ENCODE results near the gene MAPRE3.

MAPRE3 gene

DNA sequence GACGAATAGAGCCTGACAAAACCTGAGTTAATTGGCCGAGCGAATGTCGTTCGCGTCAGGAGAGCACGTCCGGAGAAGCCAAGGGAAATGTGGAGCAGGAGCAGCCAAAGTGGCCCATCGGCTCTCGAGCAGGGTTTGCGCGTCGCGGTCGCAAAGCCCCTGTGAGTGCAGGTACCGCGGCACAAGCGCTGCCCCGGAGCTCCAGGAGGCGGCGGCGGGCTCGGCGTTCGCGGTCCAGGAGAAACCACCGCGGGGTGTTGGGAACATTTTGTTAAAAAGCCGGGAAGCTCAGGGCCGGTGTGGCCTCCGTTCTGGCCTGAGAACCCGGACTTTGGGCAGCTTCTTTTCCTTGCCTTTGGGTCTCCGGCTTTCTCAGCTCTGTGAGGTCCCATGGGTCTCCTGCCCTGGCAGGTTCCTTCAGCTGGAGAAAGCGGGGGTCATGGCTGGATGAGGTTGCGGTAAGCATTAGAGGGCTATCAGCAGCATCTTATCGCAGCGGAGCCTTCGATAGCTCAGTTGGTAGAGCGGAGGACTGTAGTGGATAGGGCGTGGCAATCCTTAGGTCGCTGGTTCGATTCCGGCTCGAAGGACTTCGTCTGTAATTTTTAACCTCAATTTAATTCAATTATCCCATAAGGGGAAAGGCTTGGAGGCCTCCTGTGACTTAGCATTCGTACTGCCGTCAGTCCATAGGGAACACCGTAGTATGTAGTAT is 80.0 kb downstream of the MAPRE3 start:
- Histone ChIP-seq H3K27me3 (replicated peaks) (no peaks in the 10 kb centered on the region), H3K27ac (peak overlapping the region; percentile 71), H3K36me3 (replicated peaks) (peaks cover 5% of the 10 kb centered on the region), H3K4me3 (ENCODE audit: low read depth, low read length) (peak overlapping the region; percentile 86)
- in situ Hi-C loops (cut with HindIII; ENCODE audit: low pct_ligation_motif_present, low sequenced_read_pairs): no loop called here
- peak; percentile 61 for TF ChIP-seq CTCF (IDR thresholded peaks at IDR 0.05; ENCODE audit: low read depth, low read length, missing control alignments)
- DNase-seq: peak; percentile 89

DNA sequence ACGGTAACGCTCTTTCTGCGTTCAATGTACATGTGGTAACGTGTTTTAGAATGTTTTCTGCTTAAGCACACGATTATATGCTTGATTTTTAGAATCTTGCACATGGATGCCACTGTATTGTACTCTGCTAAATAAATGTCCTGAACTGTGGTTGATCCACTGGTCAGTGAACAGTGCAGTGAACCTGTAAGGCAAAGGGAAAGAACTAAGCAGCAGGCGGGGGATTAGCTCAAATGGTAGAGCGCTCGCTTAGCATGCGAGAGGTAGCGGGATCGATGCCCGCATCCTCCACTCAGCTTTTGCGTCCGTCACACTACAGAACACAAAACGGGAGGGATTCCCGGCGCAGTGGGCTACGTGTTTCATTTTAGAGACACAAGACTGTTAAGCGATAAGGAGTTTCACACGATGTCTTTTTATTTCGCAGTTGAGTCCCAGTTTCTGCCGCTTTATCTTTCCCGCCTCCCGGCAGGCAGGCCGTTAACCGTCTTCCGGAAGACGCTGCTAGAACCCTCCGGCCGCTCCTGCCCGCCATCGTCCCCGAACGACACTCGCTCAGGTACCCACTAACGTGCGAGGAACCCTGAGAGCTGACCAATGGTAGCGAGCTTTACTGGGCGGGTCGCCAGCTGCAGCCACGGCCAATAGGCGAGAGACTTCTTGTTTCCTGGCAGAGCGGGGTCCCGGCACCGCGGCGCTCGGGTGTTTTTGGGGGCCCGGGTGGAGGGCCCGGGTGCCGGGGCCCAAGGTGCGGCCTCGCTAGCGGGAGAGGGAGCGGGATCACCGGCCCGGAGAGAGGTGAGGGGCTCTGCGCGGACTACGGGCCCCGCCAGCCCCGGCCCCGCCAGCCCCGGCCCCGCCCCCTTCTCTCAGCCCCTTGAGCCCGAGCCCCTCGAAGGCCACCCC is 80.8 kb downstream of the MAPRE3 start, which contains the start of gene AGBL5:
TSS of gene AGBL5 (plus strand) at position 673 of the 906 bp plus-strand sequence. CDS start 1,291 bp downstream, outside the sequence.
- no peak for TF ChIP-seq CTCF (IDR thresholded peaks at IDR 0.05; ENCODE audit: low read depth, low read length, missing control alignments)

DNA sequence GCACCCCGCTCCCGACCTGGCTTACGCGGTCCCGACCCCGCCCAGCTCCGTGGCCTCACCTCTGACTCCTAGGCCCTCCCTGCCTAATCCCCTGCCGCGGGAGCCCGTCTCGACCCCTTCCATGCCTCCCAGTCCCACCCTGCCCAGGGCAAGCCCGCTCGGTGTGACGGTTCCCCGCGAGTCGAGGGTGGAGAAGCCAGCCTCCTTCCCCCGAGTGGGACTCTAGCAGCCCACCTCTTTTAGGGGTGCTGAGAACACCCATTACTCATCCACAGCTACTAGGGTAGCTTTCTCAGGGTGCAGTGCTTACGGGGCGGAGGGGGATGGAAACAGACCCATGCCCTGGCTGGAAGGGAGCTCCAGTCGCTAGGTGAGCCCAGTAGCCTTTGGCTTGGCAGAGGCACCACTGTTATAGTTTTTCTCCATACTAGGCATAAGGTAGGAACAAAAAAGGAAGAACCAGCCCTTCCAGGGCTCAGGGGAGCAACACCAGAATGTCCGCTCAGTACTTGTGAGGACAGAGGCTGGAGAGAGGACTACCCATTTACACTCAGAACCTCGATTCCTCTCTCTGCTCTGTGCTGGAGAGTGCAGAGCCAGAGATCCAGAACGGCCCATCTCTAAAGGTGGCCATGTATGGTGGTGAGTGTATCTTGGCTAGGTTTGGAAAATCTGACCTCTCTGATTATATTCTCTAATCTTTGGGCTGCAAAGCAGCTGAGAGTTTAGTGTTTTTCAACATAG is 81.6 kb downstream of the MAPRE3 start:
- no peak for TF ChIP-seq CTCF (IDR thresholded peaks at IDR 0.05; ENCODE audit: low read depth, low read length, missing control alignments)
- Histone ChIP-seq H3K27me3 (replicated peaks) (no peaks in the 10 kb centered on the region), H3K36me3 (replicated peaks) (peaks cover 13% of the 10 kb centered on the region), H3K4me3 (ENCODE audit: low read depth, low read length) (peak overlapping the region; percentile 86), H3K27ac (peak overlapping the region; percentile 71)
- no peak for DNase-seq
- in situ Hi-C loops (cut with HindIII; ENCODE audit: low pct_ligation_motif_present, low sequenced_read_pairs): no loop called here

More for the DNA sequence above, 80.8 kb downstream of the MAPRE3 start, which contains the start of gene AGBL5:
- H3K27ac ChIP-seq: peak within 1 kb of the TSS; percentile 71
- H3K4me3 ChIP-seq (ENCODE audit: low read depth, low read length): peak within 1 kb of the TSS; percentile 86
- H3K36me3 ChIP-seq (replicated peaks): peaks cover 12% of the 10 kb centered on the region
- DNase-seq: peak; percentile 93
- H3K27me3 ChIP-seq (replicated peaks): no peaks in the 10 kb centered on the region
- in situ Hi-C loops (cut with HindIII; ENCODE audit: low pct_ligation_motif_present, low sequenced_read_pairs): no loop called here

DNA sequence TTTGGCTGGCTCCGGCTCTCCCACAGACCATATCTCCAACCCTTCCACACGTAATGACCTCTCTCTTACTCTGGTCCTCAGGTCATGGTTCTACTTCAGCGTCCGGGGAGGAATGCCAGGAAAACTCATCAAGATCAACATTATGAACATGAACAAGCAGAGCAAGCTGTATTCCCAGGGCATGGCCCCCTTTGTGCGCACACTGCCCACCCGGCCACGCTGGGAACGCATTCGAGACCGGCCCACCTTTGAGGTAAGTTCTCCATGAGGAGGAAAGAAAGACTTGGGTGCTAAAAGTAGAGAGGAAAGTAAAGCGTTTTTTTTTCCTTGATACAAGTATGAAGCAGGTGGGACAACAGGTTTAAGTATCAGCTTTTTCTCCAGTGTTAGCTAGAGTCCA is 82.9 kb downstream of the MAPRE3 start:
- Histone ChIP-seq H3K4me3 (ENCODE audit: low read depth, low read length) (no peak overlapping the region), H3K36me3 (replicated peaks) (peaks cover 19% of the 10 kb centered on the region), H3K27me3 (replicated peaks) (no peaks in the 10 kb centered on the region), H3K27ac (no peak overlapping the region)
- in situ Hi-C loops (cut with HindIII; ENCODE audit: low pct_ligation_motif_present, low sequenced_read_pairs): no loop called here
- no peak for DNase-seq
- TF ChIP-seq CTCF (IDR thresholded peaks at IDR 0.05; ENCODE audit: low read depth, low read length, missing control alignments): no peak

DNA sequence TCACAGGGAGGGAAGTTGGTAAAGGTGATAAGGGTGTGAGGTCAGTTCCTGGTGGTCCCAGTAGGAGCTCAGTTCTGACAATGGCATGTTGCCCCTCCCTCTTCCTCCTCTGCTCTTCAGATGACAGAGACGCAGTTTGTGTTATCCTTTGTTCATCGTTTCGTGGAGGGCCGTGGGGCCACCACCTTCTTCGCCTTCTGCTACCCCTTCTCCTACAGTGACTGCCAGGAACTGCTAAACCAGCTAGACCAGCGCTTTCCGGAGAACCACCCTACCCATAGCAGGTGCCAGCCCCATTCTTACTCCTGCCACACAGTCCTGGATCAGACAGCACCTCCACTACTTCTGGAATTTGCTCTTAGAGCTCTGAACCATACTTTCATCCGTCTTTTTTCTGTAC is 83.3 kb downstream of the MAPRE3 start:
- Histone ChIP-seq H3K27me3 (replicated peaks) (no peaks in the 10 kb centered on the region), H3K4me3 (ENCODE audit: low read depth, low read length) (no peak overlapping the region), H3K36me3 (replicated peaks) (peaks cover 19% of the 10 kb centered on the region), H3K27ac (no peak overlapping the region)
- TF ChIP-seq CTCF (IDR thresholded peaks at IDR 0.05; ENCODE audit: low read depth, low read length, missing control alignments): no peak
- DNase-seq: no peak
- in situ Hi-C loops (cut with HindIII; ENCODE audit: low pct_ligation_motif_present, low sequenced_read_pairs): no loop called here

Data from brain microvascular endothelial cell (primary cell).